Kidney (tissue), 14 donors: Measurements from ENCODE around the gene RNF149. TPM values are rescaled to one million over a fixed set of nuclear protein-coding genes. Genes with fewer than 3 reads are reported as not detected.
A peak's percentile ranks its signal among the peaks of the same experiment; 100 is the strongest.

Source experiments
- DNase-seq, 5 donors: peaks; one replicate each; pipeline ENCODE4 v3.0.0-alpha.2; 2013 to 2020
- FAIRE-seq: peaks from 2 replicates; lab custom pipeline; 2012; peaks lifted over from hg19 to GRCh38; lab: Jason Lieb, UNC
- H3K27ac ChIP-seq, 2 donors: one replicate each; pipeline ENCODE4 v1.7.0; 2013; ENCODE audit warnings: low read depth in 2 of 2, low read length in 2 of 2, inconsistent platforms in 1 of 2
- H3K27me3 ChIP-seq: one replicate; pipeline ENCODE4 v1.7.1; 2013; ENCODE audit warnings: low read length, inconsistent platforms; ENCODE audit not compliant: control insufficient read depth, insufficient read depth
- H3K36me3 ChIP-seq, 3 donors: one replicate each; pipeline versions ENCODE4 v1.7.0 to v1.7.1; 2013; ENCODE audit warnings: low read length in 3 of 3, control low read depth in 1 of 3, inconsistent platforms in 1 of 3; ENCODE audit not compliant: insufficient read depth in 3 of 3, control insufficient read depth in 2 of 3
- H3K4me1 ChIP-seq, 3 donors: one replicate each; pipeline versions ENCODE4 v1.7.0 to v1.7.1; 2013; ENCODE audit warnings: low read length in 3 of 3, inconsistent platforms in 1 of 3, low read depth in 1 of 3; ENCODE audit not compliant: control insufficient read depth in 2 of 3, insufficient read depth in 2 of 3
- H3K4me3 ChIP-seq, 3 donors: one replicate each; pipeline versions ENCODE4 v1.7.0 to v1.8.1; 2013; ENCODE audit warnings: low read length in 3 of 3, control low read depth in 1 of 3, inconsistent platforms in 1 of 3
- H3K9ac ChIP-seq, 3 donors: one replicate each; pipeline versions ENCODE4 v1.7.0 to v1.7.1; 2013; ENCODE audit warnings: low read length in 3 of 3, control low read depth in 1 of 3, inconsistent platforms in 1 of 3
- H3K9me3 ChIP-seq, 3 donors: one replicate each; pipeline versions ENCODE4 v1.7.0 to v1.7.1; 2013; ENCODE audit warnings: low read length in 3 of 3, control low read depth in 1 of 3, inconsistent platforms in 1 of 3; ENCODE audit not compliant: control insufficient read depth in 2 of 3, insufficient read depth in 1 of 3
- intact Hi-C: fragments of 100-400 bp; cut with DNase I; formaldehyde crosslinking; loops from one replicate; pipeline ENCODE4 v1.11.1; 2022
- polyA plus RNA-seq: library from polyadenylated mRNA; stranded (reverse); fragments of 350-450 nt; fragmentation: Illumina TruSeq; extraction: RNeasy Lipid Tissue Mini Kit (QIAGEN cat#74804); gene quantifications from one replicate; pipeline ENCODE4 v1.2.3, GENCODE V29; 2014; ENCODE audit warnings: low read depth, low replicate concordance; ENCODE audit not compliant: insufficient read depth
- total RNA-seq: library from RNA; stranded (reverse); fragmentation: NEBNext Ultra II Directional; extraction: Animal tissue kit (Norgen Biotek cat#: 25700); gene quantifications from one replicate; pipeline ENCODE4 v1.2.1, GENCODE V29; 2021
- TF ChIP-seq, protein P1 (sequence below): IDR thresholded peaks from 3 replicates; pipeline ENCODE4 v1.5.1; 2012; ENCODE audit warnings: mild to moderate bottlenecking, moderate library complexity, borderline replicate concordance; ENCODE audit not compliant: insufficient read depth; ENCODE audit errors: extremely low read depth
- donor health status: control.
- donor health status: control.
- donor health status: control.
- donor health status: control.
- donor health status: control.
- donor health status: DM: yes; HTN: yes; CAD: no.
- donor health status: Normal renal cell carcinoma (clear cell type).

RNF149 gene
- total and polyA plus RNA-seq, 2 donors from 2014 or later = 30.1 to 75.8 TPM

DNA sequence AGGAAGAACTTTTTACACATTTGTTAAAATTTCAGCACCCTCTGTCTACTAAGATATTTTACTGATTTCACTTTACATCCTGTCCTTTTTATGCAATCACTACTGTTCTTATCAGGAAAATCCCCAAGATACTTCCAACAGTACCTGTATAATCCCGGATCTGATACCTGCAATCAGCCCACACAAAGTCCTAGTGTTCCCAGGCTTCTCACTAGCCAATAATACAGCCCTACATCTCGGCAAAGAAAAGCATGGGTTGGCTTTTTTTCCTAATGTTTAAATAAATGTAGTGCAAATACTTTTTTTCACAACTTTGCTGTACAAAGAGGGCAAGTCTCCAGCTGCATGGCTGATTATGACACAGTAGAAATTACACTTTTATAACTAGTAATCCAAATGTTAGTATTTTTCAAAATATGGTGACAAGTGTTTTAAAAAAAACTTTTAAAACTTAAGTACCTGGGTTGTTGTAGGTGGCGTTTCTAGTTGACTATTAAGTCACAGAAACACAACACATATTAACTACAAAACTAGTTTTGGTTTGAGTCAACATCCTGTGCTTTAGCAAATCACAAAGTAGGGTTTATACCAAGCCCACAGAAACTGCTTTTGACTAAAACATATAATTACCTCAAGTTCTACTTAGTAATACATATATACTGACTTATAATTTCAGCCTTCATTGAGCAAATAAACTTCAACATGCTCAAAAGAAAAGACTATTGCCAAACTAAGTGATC, 36.3 kb downstream of the RNF149 start:
- peak; percentile 54 for FAIRE-seq
- intact Hi-C loops = no loop called here
- H3K4me1 ChIP-seq = peaks cover 0 to 6% (median 0%) of the 10 kb centered on the region in 3 donors
- no peak overlapping the region for H3K9ac ChIP-seq
- DNase-seq = no peak
- H3K4me3 ChIP-seq = no peak overlapping the region
- no peaks in the 10 kb centered on the region for H3K9me3 ChIP-seq
- no peak overlapping the region for H3K27ac ChIP-seq
- no peaks in the 10 kb centered on the region for H3K27me3 ChIP-seq
- H3K36me3 ChIP-seq = peaks cover 5 to 34% (median 10%) of the 10 kb centered on the region in 3 donors
- TF ChIP-seq, protein P1, sequence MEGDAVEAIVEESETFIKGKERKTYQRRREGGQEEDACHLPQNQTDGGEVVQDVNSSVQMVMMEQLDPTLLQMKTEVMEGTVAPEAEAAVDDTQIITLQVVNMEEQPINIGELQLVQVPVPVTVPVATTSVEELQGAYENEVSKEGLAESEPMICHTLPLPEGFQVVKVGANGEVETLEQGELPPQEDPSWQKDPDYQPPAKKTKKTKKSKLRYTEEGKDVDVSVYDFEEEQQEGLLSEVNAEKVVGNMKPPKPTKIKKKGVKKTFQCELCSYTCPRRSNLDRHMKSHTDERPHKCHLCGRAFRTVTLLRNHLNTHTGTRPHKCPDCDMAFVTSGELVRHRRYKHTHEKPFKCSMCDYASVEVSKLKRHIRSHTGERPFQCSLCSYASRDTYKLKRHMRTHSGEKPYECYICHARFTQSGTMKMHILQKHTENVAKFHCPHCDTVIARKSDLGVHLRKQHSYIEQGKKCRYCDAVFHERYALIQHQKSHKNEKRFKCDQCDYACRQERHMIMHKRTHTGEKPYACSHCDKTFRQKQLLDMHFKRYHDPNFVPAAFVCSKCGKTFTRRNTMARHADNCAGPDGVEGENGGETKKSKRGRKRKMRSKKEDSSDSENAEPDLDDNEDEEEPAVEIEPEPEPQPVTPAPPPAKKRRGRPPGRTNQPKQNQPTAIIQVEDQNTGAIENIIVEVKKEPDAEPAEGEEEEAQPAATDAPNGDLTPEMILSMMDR = no peak

DNA sequence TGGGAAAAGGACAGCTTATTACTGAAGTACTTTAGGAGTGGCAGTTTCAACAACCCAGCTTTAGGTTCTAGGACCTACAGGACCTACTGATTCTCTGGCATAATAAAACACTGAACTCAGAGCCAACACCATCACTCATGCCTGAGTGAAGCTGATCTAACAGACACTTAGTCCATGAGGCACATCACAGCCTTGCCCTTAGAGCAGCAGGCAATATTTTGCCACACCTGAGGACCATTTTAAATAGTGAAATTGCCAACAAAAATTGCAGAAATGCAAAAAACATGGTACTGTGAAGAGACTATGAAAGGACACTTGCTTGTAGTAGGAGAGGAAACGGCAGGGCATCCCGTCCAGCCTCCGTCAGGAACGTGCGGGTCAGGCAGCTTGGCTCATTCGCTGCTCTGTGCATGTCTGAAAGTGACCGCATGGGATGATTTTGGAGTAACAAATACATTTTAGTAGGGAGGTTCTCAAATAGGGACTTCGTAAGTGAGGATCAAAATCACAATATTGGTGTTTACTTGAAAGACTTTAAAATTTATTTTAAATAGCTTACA, 37.7 kb downstream of the RNF149 start:
- peaks cover 5 to 34% (median 12%) of the 10 kb centered on the region in 3 donors for H3K36me3 ChIP-seq
- H3K9me3 ChIP-seq = no peaks in the 10 kb centered on the region
- DNase-seq = no peak
- no peak for FAIRE-seq
- H3K9ac ChIP-seq = no peak overlapping the region
- no peak overlapping the region for H3K4me3 ChIP-seq
- no peak overlapping the region for H3K27ac ChIP-seq
- intact Hi-C loops = no loop called here
- TF ChIP-seq, protein P1 = no peak
- peaks cover 0 to 6% (median 0%) of the 10 kb centered on the region in 3 donors for H3K4me1 ChIP-seq
- no peaks in the 10 kb centered on the region for H3K27me3 ChIP-seq

DNA sequence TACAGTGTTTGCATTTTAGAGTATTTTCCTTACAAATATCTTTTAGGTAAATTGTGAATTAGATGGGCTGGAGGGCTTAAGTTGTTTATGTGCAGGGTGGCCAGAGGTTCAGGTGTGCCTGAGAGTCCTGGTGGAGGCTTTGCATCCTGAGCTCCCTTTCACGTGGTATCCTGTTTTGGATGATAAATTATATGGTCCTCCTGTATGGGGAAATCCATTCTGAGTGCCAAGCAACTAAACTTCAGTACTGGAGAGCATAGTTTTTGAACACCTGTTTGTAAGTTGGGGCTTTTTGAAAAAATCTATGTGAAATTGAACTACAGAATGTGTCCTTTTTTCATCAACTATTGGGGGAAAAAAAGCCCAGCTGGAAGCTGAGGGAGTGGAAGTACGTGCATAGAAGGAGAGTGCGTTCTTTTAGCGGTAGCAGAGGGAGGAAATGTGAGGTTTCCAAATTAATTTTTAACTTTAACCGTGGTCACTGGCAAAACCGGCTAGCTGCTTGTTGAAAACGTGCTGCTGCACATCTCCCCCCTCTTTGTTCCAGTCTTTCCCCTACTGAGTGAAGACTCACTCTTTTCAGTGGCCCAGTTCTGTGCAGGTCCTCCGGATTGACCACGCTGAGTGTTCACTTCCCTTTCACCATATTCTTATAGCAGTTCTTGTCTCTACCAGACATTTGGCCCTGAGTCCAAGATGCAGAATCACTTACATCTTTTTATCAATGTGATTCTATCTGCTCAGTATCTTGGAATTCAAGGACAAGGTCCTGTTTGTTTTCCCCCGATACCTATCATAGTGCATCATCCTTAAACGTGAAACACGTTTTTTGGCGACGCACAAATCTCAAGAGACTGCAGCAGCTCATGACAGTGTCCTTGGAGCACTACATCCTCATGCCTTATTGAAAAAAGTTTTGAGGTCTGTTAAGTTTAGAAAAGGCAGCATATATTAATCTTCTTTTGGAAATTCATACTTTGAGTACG, 40.5 kb downstream of the RNF149 start:
- TF ChIP-seq, protein P1 = no peak
- intact Hi-C loops = no loop called here
- Histone ChIP-seq H3K4me1 (peaks cover 0 to 6% (median 0%) of the 10 kb centered on the region in 3 donors), H3K9ac (peak overlapping the region in 1 of 3 donors; percentile 22), H3K27me3 (no peaks in the 10 kb centered on the region), H3K9me3 (no peaks in the 10 kb centered on the region), H3K36me3 (peaks cover 5 to 30% (median 19%) of the 10 kb centered on the region in 3 donors), H3K4me3 (no peak overlapping the region), H3K27ac (peak overlapping the region; percentile 11 to 18)
- DNase-seq (peak in 3 of 5 donors; percentile 45 to 73 (median 69)), FAIRE-seq (no peak)
